NCI-H526 (cell line): ENCODE data around the gene C16orf92.

Experiments
- DNase-seq, 2 experiments: peaks; one replicate each; lab custom pipeline; 2025; lab: John Stamatoyannopoulos, UW

Gene C16orf92

GRCh38 chr16:30060836-30061554, 38.0 kb downstream of the C16orf92 start:
- peak; percentile 20 to 57 for DNase-seq

DNA sequence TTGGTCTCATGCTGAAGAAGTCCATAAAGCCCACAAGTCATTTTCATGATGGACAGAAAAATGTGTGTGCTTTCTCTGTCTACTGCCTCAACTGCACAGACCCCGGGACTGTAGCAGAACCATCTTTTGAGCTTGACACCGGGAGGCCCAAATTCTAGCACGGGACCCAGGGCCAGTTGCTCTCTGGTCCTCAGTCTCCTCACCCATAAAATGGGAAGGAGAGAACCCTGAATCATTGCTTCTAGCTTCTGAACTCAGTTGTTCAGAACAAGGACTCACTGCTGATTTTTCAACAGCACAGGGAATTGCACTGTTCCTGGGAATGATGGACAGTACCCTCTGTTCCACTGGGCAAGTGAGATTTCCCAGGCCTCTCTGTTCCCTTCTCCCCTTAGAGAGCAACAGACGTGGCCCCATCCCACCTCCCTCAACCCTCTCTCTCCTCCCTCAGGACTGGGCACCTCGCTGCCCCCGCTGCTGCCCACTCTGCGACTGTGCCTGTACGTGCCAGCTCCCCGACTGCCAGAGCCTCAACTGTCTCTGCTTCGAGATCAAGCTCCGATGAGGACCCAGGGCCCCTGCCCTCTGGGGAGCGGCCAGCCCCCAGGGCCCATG, 40.4 kb downstream of the C16orf92 start:
- DNase-seq, result no peak

- peak in 1 of 2 experiments; percentile 43 for DNase-seq
These were observed 41.1 kb downstream of the C16orf92 start for GRCh38 chr16:30063893-30064728.

DNA sequence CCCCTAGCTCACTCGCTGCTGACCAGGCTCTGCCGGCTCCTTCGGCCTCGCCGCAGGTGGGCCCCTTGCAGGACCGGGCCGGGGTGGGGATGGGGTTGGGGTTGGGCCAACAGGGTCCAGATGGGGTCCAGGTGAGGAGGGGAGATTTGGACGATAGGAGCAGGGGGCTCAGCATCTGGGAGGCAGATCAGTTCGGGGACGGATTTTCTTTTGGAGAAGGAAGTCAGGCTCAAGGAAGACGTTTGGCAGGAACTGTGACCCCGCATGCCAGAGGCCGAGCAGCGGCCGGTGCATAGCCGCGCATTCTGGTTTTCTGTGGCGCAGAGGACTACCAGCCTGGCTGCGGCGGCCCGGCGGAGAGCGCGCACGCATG, 41.7 kb downstream of the C16orf92 start:
- DNase-seq, result no peak

DNA sequence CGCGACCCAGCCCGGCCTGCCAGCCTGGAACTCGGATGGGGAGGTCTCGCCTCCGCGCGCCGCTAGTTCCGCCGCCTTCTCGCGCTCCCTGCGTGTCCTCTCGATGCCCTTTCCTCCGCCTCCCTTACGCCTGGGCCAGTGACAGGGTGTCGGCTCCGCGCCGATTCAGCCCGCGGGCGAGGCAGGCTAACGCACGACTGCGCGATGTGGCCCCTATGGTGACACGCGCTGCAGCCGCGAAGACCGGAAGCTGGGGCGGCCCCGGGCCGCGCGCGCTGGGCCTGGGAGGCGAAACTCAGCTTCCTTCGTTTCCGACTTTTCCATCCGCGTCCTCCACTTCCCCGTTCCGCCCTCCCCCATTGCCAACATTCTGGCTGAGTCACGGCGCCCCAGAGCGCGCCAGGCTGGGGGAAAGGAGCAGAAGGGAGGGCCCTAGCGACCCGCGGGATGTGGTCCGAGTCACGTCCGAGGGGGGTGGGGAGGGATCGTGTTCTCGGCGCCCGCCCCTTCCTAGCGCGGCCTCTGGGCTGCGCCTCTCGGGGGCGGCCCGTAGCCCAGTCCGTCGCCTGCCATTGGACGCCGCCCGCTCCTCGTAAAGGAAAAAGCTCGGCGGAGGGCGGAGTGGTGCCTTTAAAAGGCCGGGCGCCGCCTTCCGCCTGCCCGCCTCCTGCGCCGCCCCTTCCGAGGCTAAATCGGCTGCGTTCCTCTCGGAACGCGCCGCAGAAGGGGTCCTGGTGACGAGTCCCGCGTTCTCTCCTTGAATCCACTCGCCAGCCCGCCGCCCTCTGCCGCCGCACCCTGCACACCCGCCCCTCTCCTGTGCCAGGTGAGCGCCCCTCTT, 42.3 kb downstream of the C16orf92 start, which contains the start of gene ALDOA:
Gene ALDOA (plus strand): TSS at position 659 of the 841 bp plus-strand sequence. CDS start 1,138 bp downstream, outside the sequence.
- peak; percentile 89 to 98 for DNase-seq

DNA sequence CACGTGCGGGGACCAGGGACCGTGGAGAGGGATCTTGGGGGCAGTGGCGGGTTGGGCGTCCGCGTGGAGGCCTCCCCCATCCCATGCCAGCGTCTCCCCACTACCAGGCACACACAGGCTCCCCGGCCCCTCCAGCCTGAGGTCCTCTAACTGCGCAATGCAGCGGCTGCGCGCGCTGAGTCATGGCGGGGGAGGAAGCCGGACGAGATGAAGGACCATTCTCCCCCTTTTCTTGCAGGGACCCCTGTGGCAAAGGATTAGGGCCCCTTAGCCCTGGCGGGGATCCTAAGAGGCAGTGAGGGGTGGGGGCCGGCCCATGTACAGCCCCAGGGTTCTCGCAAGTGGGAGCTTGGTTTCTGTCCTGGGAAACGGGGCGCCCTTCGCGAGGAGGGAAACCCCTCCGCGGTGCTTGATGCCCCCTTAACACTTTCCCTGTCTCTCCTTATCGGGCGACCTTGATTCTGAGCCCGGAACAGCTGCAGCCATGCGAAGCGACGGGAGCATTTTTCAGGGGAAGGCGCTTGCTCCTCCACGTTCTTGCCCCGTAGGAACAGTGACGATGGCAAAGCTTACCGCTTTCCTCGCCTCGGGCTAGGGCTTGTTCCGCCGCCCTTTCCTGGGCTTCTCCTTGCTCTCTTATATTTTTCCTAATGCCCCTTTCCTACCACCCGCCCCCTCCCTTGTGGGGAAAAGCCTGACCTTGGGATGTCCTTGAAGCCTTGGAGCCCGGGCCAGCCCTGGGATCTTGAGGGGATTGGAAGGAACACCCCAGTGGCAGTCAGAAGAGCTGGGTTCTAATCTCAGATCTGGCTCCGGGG, 43.2 kb downstream of the C16orf92 start:
- DNase-seq, result peak in 1 of 2 experiments; percentile 39

DNA sequence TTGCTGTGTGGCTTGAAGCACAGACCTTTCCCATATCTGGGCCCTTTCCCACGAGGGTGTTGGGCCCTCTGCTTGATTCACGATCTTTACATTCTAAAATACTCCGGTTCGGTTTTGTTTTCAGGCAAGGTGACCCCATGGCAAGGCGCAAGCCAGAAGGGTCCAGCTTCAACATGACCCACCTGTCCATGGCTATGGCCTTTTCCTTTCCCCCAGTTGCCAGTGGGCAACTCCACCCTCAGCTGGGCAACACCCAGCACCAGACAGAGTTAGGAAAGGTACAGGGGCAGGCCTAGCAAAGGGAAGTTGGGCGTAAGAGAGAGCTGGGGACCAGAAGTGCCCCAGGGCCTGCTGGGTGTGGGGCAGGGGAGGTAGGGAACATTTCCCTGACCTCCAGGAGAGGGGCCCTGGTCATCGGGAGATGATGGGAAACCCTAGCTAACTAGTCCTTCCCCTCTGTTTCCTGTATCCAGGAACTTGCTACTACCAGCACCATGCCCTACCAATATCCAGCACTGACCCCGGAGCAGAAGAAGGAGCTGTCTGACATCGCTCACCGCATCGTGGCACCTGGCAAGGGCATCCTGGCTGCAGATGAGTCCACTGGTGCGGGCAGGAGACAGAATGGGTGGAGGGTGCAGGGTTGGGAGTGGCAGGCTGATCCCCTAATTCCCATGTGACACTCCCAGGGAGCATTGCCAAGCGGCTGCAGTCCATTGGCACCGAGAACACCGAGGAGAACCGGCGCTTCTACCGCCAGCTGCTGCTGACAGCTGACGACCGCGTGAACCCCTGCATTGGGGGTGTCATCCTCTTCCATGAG, 44.0 kb downstream of the C16orf92 start:
- DNase-seq, result no peak

GRCh38 chr16:30067584-30067916, 44.6 kb downstream of the C16orf92 start:
- no peak for DNase-seq

DNA sequence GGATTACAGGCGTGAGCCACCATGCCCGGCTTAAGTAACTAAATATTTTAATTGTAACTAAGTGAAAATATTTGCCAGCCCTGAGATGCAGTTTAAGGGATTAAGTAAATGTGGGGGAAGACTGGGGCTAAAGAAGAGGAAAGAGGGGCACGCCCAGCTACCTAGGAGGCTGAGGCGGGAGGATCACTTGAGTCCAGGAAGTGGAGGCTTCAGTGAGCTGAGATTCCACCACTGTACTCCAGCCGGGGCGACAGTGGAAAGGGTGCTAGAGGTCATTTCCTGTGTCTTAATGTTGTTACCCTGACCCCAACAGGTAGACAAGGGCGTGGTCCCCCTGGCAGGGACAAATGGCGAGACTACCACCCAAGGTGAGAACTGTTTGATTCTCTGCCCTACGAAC, 45.3 kb downstream of the C16orf92 start:
- no peak for DNase-seq

- peak; percentile 42 to 80 for DNase-seq
These were observed 46.0 kb downstream of the C16orf92 start for GRCh38 chr16:30068750-30069610.

DNA sequence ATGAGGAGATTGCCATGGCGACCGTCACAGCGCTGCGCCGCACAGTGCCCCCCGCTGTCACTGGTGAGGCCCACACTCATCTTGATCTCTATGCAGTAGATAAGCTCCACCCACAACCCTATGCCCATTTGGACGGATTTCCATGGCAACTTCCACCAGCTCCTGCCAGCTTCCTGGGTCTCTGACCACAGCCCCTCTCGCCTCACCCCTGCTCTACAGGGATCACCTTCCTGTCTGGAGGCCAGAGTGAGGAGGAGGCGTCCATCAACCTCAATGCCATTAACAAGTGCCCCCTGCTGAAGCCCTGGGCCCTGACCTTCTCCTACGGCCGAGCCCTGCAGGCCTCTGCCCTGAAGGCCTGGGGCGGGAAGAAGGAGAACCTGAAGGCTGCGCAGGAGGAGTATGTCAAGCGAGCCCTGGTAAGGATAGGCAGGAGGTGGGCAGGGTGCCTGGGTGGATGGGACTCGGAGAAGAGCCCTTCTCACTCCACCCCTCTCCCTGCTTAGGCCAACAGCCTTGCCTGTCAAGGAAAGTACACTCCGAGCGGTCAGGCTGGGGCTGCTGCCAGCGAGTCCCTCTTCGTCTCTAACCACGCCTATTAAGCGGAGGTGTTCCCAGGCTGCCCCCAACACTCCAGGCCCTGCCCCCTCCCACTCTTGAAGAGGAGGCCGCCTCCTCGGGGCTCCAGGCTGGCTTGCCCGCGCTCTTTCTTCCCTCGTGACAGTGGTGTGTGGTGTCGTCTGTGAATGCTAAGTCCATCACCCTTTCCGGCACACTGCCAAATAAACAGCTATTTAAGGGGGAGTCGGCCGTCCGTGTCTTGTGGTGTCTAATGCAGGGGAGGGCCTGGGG, 46.8 kb downstream of the C16orf92 start:
- no peak for DNase-seq

- DNase-seq, result no peak
These were observed 47.5 kb downstream of the C16orf92 start for GRCh38 chr16:30070490-30070889.
